Endothelial cell of umbilical vein (primary cell): ENCODE data around the gene TUT1. TPM values are rescaled to one million over a fixed set of nuclear protein-coding genes. Genes with fewer than 3 reads are reported as not detected.
"Not testable (repeated sequence)": the region's sequence is repeated elsewhere in the genome, so short reads cannot be mapped to it uniquely, and the experiment has no call there.

Source experiments
- BruUV-seq: library from RNA; stranded (reverse); fragments of 400-500 nt; replicated peaks from 2 replicates; lab custom pipeline; 2021; lab: Mats Ljungman, UMichigan
- CTCF ChIA-PET: fragments of 300-600, 350-600 bp; sonication (Branson Sonifier 250); formaldehyde crosslinking; loops from one replicate; lab custom pipeline; 2021; ENCODE audit warnings: antibody characterized with exemption, inconsistent platforms; lab: Charles Lee
- POLR2A ChIA-PET: fragments of 300-600, 350-600 bp; sonication (Branson Sonifier 250); formaldehyde crosslinking; loops from one replicate; lab custom pipeline; 2021; ENCODE audit warnings: antibody characterized with exemption, inconsistent platforms; lab: Charles Lee
- DNase-seq: peaks from one replicate; pipeline ENCODE4 v3.0.0-alpha.2; 2011; ENCODE audit warnings: low read depth, low spot score
- FAIRE-seq: peaks from 2 replicates; lab custom pipeline; 2011; peaks lifted over from hg19 to GRCh38; lab: Jason Lieb, UNC
- H2AFZ ChIP-seq: 2 replicates; pipeline ENCODE4 v1.6.0; 2012; ENCODE audit warnings: low read depth, low read length, control low read depth, inconsistent platforms
- H3K27ac ChIP-seq: 2 replicates; pipeline ENCODE4 v1.5.1; 2011; ENCODE audit warnings: low read depth, mild to moderate bottlenecking, control low read depth, low read length, moderate library complexity; ENCODE audit not compliant: insufficient read depth
- H3K27me3 ChIP-seq, 2 experiments: 2 replicates each; pipeline versions ENCODE4 v1.6.0 to v1.6.1; 2011; ENCODE audit warnings: low read length in 2 of 2, mixed read lengths in 1 of 2; ENCODE audit not compliant: control insufficient read depth in 2 of 2, insufficient read depth in 2 of 2
- H3K36me3 ChIP-seq, 2 experiments: 2 replicates in 1 of 2; 3 replicates in 1 of 2; pipeline ENCODE4 v1.5.1; 2011; ENCODE audit warnings: low read length in 2 of 2, mild to moderate bottlenecking in 1 of 2, moderate library complexity in 1 of 2; ENCODE audit not compliant: control insufficient read depth in 2 of 2, insufficient read depth in 2 of 2; ENCODE audit errors: extremely low read depth in 1 of 2
- H3K4me1 ChIP-seq: 3 replicates; pipeline ENCODE4 v1.5.1; 2011; ENCODE audit warnings: mild to moderate bottlenecking, low read length; ENCODE audit not compliant: control insufficient read depth, insufficient read depth; ENCODE audit errors: extremely low read depth
- H3K4me2 ChIP-seq: 2 replicates; pipeline ENCODE4 v1.6.1; 2011; ENCODE audit warnings: low read length, control low read depth, mixed read lengths; ENCODE audit not compliant: insufficient read depth
- H3K4me3 ChIP-seq, 3 experiments: fragments of 200-600 bp in 1 of 3; sonication (generic), shearing (Covaris generic) in 1 of 3; replicated peaks in 1 of 3; 2 replicates each; pipeline ENCODE4 v1.5.1; 2011 to 2016; ENCODE audit warnings: control low read depth in 3 of 3, low read length in 3 of 3, mild to moderate bottlenecking in 2 of 3, inconsistent platforms in 1 of 3, low read depth in 1 of 3, moderate library complexity in 1 of 3; ENCODE audit not compliant: insufficient read depth in 1 of 3
- H3K79me2 ChIP-seq: 2 replicates; pipeline ENCODE4 v1.6.0; 2012; ENCODE audit warnings: low read length, inconsistent platforms; ENCODE audit not compliant: control insufficient read depth, insufficient read depth
- H3K9ac ChIP-seq: replicated peaks from 2 replicates; pipeline ENCODE3; 2011; ENCODE audit warnings: low read length, control low read depth; ENCODE audit not compliant: insufficient read depth; ENCODE audit errors: extremely low read depth
- H3K9me1 ChIP-seq: replicated peaks from 3 replicates; pipeline ENCODE4 v1.6.0; 2011; ENCODE audit warnings: mild to moderate bottlenecking, low read length; ENCODE audit not compliant: control insufficient read depth, insufficient read depth; ENCODE audit errors: extremely low read depth
- H3K9me3 ChIP-seq: replicated peaks from 2 replicates; pipeline ENCODE4 v1.5.1; 2012; ENCODE audit warnings: low read length, inconsistent platforms; ENCODE audit not compliant: control insufficient read depth, insufficient read depth
- H4K20me1 ChIP-seq: replicated peaks from 2 replicates; pipeline ENCODE3; 2011; ENCODE audit warnings: mild to moderate bottlenecking, low read length; ENCODE audit not compliant: control insufficient read depth, insufficient read depth; ENCODE audit errors: extremely low read depth
- MYC ChIP-seq: IDR thresholded peaks from one replicate; pipeline ENCODE4 v1.6.1; 2011; ENCODE audit warnings: mild to moderate bottlenecking, low read depth, low read length
- dilution Hi-C: fragments of 300-500 bp; cut with MboI; formaldehyde crosslinking; loops from one replicate; pipeline ENCODE4 v1.15.0; 2019; ENCODE audit warnings: low sequenced_read_pairs; ENCODE audit not compliant: extremely low pct_ligation_motif_present
- intact Hi-C: fragments of 100-400 bp; cut with micrococcal nuclease; formaldehyde crosslinking; loops from one replicate; pipeline ENCODE4 v1.10.0; 2022
- polyA plus RNA-seq, 4 experiments: library from polyadenylated mRNA; depleted of rRNA in 3 of 4; stranded (reverse) in 3 of 4; unstranded in 1 of 4; fragments of >200 nt; gene quantifications; 2 replicates each; pipeline versions ENCODE4 v1.2.1 to v1.2.3, GENCODE V29; 2011 to 2012; ENCODE audit warnings: missing spikeins in 1 of 4
- total RNA-seq: library from RNA; stranded (reverse); gene quantifications from 2 replicates; pipeline ENCODE4 v1.2.3, GENCODE V29; 2021

TUT1 gene
- total and polyA plus RNA-seq, 2 donors (not counting 3 experiments of a cell fraction or from before 2014, with no cell fraction given): 12.7 to 16.9 TPM

GRCh38 chr11:62565100-62565802 lies 26.1 kb downstream of the TUT1 start:
- H3K79me2 ChIP-seq: peaks cover 61% of the 10 kb centered on the region
- no peaks in the 10 kb centered on the region for H3K9me3 ChIP-seq
- H3K36me3 ChIP-seq: peaks cover 28 to 34% of the 10 kb centered on the region in 2 experiments
- no peak for DNase-seq
- H3K4me2 ChIP-seq: no peak overlapping the region
- TF ChIP-seq MYC: no peak
- peaks cover 11% of the 10 kb centered on the region for H3K4me1 ChIP-seq
- H4K20me1 ChIP-seq: peaks cover 8% of the 10 kb centered on the region
- BruUV-seq: no TSS peak
- POLR2A ChIA-PET: interaction anchor here (1.6 kb wide), 1 partner anchor 9 kb away, joined by 5 read pairs; the partner anchor contains the start of gene EEF1G
- H3K27me3 ChIP-seq: no peaks in the 10 kb centered on the region
- CTCF ChIA-PET: interaction anchor here (5.9 to 15.7 kb wide), 2 partner anchors 22 to 141 kb away, joined by 33 to 376 read pairs; partner anchors contain the start of gene AHNAK
- H3K9me1 ChIP-seq: no peaks in the 10 kb centered on the region
- intact Hi-C loops: no loop called here
- no peak overlapping the region for H3K4me3 ChIP-seq
- H2AFZ ChIP-seq: no peak overlapping the region
- peak; percentile 43 for FAIRE-seq
- dilution Hi-C loops: no loop called here
- no peak overlapping the region for H3K27ac ChIP-seq
- no peak overlapping the region for H3K9ac ChIP-seq

- POLR2A ChIA-PET: interaction anchor here (0.7 kb wide), 1 partner anchor 130 kb away, joined by 5 read pairs; no protein-coding TSS in a partner anchor
Observed at GRCh38 chr11:62561677-62562230, 29.6 kb downstream of the TUT1 start.

More at GRCh38 chr11:62561677-62562230, 29.6 kb downstream of the TUT1 start:
- intact Hi-C loops, H3K9ac ChIP-seq, H3K27me3 ChIP-seq, H3K4me3 ChIP-seq, H4K20me1 ChIP-seq, H3K9me1 ChIP-seq, FAIRE-seq, H3K9me3 ChIP-seq, H3K4me2 ChIP-seq, H2AFZ ChIP-seq, BruUV-seq, dilution Hi-C loops, DNase-seq, H3K27ac ChIP-seq: not testable (repeated sequence)
- peaks cover 22% of the 10 kb centered on the region for H3K4me1 ChIP-seq
- CTCF ChIA-PET: interaction anchor here (0.8 to 15.7 kb wide), 11 partner anchors 8 to 167 kb away, joined by 3 to 376 read pairs (median 8); partner anchors contain the start of genes AHNAK and TUT1
- peaks cover 30 to 35% of the 10 kb centered on the region in 2 experiments for H3K36me3 ChIP-seq
- peaks cover 43% of the 10 kb centered on the region for H3K79me2 ChIP-seq
